ENCODE data around the gene COL25A1.

DNA sequence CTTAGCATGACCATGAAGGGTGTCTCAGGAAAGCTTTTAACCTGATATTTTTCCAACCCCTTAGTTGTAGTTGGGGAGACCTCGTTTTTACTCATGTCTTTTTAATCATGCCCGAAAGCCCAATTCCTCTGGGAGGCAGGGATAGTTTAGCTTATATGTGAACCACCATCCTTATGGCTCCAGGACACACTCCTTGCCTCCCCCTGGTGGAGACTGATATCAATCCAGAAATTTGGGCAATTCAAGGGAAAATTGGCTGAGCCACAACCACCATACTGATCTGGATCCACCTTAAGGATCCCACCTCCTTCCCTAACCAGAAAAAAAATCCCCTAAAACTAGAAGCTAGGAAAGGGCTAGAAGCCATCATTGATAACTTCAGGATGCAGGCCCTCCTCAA, 13.4 kb upstream of the COL25A1 start:
- TF ChIP-seq, protein P1, sequence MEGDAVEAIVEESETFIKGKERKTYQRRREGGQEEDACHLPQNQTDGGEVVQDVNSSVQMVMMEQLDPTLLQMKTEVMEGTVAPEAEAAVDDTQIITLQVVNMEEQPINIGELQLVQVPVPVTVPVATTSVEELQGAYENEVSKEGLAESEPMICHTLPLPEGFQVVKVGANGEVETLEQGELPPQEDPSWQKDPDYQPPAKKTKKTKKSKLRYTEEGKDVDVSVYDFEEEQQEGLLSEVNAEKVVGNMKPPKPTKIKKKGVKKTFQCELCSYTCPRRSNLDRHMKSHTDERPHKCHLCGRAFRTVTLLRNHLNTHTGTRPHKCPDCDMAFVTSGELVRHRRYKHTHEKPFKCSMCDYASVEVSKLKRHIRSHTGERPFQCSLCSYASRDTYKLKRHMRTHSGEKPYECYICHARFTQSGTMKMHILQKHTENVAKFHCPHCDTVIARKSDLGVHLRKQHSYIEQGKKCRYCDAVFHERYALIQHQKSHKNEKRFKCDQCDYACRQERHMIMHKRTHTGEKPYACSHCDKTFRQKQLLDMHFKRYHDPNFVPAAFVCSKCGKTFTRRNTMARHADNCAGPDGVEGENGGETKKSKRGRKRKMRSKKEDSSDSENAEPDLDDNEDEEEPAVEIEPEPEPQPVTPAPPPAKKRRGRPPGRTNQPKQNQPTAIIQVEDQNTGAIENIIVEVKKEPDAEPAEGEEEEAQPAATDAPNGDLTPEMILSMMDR (IDR thresholded peaks at IDR 0.05), result no peak
- no peak for TF ChIP-seq POLR2A (IDR thresholded peaks at IDR 0.05)
